Fibroblast of lung (primary cell): Measurements from ENCODE around the gene AKIRIN2. TPM values are rescaled to one million over a fixed set of nuclear protein-coding genes. Genes with fewer than 3 reads are reported as not detected.
"Not testable (repeated sequence)": the region's sequence is repeated elsewhere in the genome, so short reads cannot be mapped to it uniquely, and the experiment has no call there.

Experiments
- DNase-seq, 2 donors: peaks; one replicate each; pipeline versions ENCODE4 v3.0.0 to v3.0.0-alpha.2; 2010; ENCODE audit warnings: low read depth in 2 of 2
- H2AFZ ChIP-seq: 2 replicates; pipeline ENCODE4 v1.5.1; 2012; ENCODE audit warnings: low read length, control low read depth, inconsistent platforms
- H3K27ac ChIP-seq: 2 replicates; pipeline ENCODE4 v1.5.1; 2011; ENCODE audit warnings: low read length, control low read depth; ENCODE audit not compliant: insufficient read depth
- H3K27me3 ChIP-seq: 2 replicates; pipeline ENCODE4 v1.5.1; 2011; ENCODE audit warnings: mild to moderate bottlenecking, low read length; ENCODE audit not compliant: control insufficient read depth, insufficient read depth
- H3K36me3 ChIP-seq: 2 replicates; pipeline ENCODE4 v1.5.1; 2011; ENCODE audit warnings: low read length; ENCODE audit not compliant: control insufficient read depth, insufficient read depth
- H3K4me1 ChIP-seq: 2 replicates; pipeline ENCODE4 v1.5.1; 2011; ENCODE audit warnings: low read length; ENCODE audit not compliant: control insufficient read depth, insufficient read depth; ENCODE audit errors: extremely low read depth
- H3K4me2 ChIP-seq: 2 replicates; pipeline ENCODE4 v1.5.1; 2011; ENCODE audit warnings: low read length, control low read depth; ENCODE audit not compliant: insufficient read depth; ENCODE audit errors: extremely low read depth
- H3K4me3 ChIP-seq, 4 experiments: fragments of 200-600 bp in 1 of 4; sonication (generic) in 1 of 4; replicated peaks in 1 of 4; 2 replicates each; pipeline ENCODE4 v1.5.1; 2011 to 2016; ENCODE audit warnings: low read length in 4 of 4, low read depth in 3 of 4, mild to moderate bottlenecking in 3 of 4, control low read depth in 2 of 4, inconsistent platforms in 1 of 4, mixed read lengths in 1 of 4; ENCODE audit not compliant: insufficient read depth in 1 of 4; ENCODE audit errors: control extremely low read depth in 1 of 4
- H3K79me2 ChIP-seq: 2 replicates; pipeline ENCODE4 v1.5.1; 2012; ENCODE audit warnings: mild to moderate bottlenecking, low read length, inconsistent platforms; ENCODE audit not compliant: control insufficient read depth, insufficient read depth
- H3K9ac ChIP-seq: 2 replicates; pipeline ENCODE4 v1.5.1; 2011; ENCODE audit warnings: mild to moderate bottlenecking, low read length, control low read depth; ENCODE audit not compliant: insufficient read depth
- H3K9me3 ChIP-seq: 2 replicates; pipeline ENCODE4 v1.5.1; 2012; ENCODE audit warnings: low read depth, low read length; ENCODE audit not compliant: control insufficient read depth, insufficient read depth
- H4K20me1 ChIP-seq: 2 replicates; pipeline ENCODE4 v1.5.1; 2011; ENCODE audit warnings: low read length; ENCODE audit not compliant: control insufficient read depth, insufficient read depth; ENCODE audit errors: extremely low read depth
- EZH2 ChIP-seq: IDR thresholded peaks from 2 replicates; pipeline ENCODE4 v1.5.1; 2012; ENCODE audit warnings: low read length, control low read depth, mild to moderate bottlenecking; ENCODE audit errors: missing control alignments
- polyA plus RNA-seq, 2 donors: library from polyadenylated mRNA; depleted of rRNA in 1 of 2; stranded (reverse) in 1 of 2; unstranded in 1 of 2; fragments of >200 nt; gene quantifications; 2 replicates each; pipeline ENCODE4 v1.2.1, GENCODE V29; 2011 to 2012; ENCODE audit warnings: missing spikeins in 1 of 2
- total RNA-seq: library from RNA; depleted of rRNA; stranded (reverse); fragments of >200 nt; gene quantifications from 2 replicates; pipeline ENCODE4 v1.2.1, GENCODE V29; 2014
- TF ChIP-seq, protein P1 (sequence below), 2 donors: IDR thresholded peaks in 1 of 2; conservative IDR thresholded peaks in 1 of 2; 1 replicate in 1 of 2; 2 replicates in 1 of 2; pipeline ENCODE4 v1.5.1; 2011 to 2012; ENCODE audit warnings: low read length in 2 of 2, control low read depth in 1 of 2, inconsistent platforms in 1 of 2, low read depth in 1 of 2, mild to moderate bottlenecking in 1 of 2

The AKIRIN2 gene
- total and polyA plus RNA-seq, 2 donors (not counting 1 experiment from before 2014, with no cell fraction given), result 33.7 to 41.0 TPM

DNA sequence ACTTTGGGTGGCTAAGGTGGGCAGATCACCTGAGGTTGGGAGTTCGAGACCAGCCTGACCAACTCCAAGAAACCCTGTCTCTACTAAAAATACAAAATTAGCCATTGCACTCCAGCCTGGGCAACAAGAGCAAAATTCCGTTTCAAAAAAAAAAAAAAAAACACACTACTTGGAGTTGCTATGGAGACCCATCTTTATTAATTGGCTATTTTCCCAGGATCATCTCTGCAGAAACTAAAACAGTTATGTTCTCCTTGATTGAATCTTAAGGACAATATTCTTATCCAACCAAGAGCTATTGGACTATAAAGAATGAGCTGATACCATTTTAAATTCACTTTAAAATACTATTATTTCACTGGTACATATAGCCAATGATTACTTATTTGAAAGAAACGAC lies 14.7 kb downstream of the AKIRIN2 start:
- no peaks in the 10 kb centered on the region for H4K20me1 ChIP-seq

DNA sequence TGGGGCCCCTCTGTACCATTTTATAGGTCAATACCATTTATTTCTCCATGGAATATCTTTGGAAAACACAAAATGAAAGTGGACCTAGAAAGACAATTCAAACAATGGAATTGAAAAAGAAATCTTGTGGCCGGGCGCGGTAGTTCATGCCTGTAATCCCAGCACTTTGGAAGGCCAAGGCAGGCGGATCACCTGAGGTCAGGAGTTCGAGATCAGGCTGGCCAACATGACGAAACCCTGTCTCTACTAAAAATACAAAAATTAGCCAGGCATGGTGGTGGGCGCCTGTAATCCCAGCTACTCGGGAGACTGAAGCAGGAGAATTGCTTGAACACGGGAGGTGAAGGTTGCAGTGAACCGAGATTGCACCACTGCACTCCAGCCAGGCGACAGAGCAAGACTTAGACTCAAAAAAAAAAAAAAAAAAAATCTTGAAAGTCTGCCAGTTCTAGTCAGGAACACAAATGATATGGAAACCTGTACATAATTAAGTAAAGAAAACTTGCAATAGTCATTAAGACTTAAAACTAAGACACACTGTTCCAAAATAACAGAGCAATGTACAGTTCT lies 15.3 kb downstream of the AKIRIN2 start:
- H4K20me1 ChIP-seq, H2AFZ ChIP-seq, H3K4me2 ChIP-seq, H3K36me3 ChIP-seq, DNase-seq, H3K27me3 ChIP-seq, H3K4me1 ChIP-seq, H3K9ac ChIP-seq, H3K9me3 ChIP-seq, H3K27ac ChIP-seq, H3K4me3 ChIP-seq: not testable (repeated sequence)
- peaks cover 99% of the 10 kb centered on the region for H3K79me2 ChIP-seq

More for the DNA sequence above, 14.7 kb downstream of the AKIRIN2 start:
- TF ChIP-seq, protein P1, sequence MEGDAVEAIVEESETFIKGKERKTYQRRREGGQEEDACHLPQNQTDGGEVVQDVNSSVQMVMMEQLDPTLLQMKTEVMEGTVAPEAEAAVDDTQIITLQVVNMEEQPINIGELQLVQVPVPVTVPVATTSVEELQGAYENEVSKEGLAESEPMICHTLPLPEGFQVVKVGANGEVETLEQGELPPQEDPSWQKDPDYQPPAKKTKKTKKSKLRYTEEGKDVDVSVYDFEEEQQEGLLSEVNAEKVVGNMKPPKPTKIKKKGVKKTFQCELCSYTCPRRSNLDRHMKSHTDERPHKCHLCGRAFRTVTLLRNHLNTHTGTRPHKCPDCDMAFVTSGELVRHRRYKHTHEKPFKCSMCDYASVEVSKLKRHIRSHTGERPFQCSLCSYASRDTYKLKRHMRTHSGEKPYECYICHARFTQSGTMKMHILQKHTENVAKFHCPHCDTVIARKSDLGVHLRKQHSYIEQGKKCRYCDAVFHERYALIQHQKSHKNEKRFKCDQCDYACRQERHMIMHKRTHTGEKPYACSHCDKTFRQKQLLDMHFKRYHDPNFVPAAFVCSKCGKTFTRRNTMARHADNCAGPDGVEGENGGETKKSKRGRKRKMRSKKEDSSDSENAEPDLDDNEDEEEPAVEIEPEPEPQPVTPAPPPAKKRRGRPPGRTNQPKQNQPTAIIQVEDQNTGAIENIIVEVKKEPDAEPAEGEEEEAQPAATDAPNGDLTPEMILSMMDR (conservative IDR thresholded peaks at IDR 0.05 in 1 of 2, IDR thresholded peaks at IDR 0.05 in 1 of 2; ENCODE audit: low read depth in 1 of 2, low read length in 2 of 2), result no peak
- no peak for TF ChIP-seq EZH2
- H3K36me3 ChIP-seq, result no peaks in the 10 kb centered on the region
- no peak overlapping the region for H3K4me3 ChIP-seq
- peaks cover 99% of the 10 kb centered on the region for H3K79me2 ChIP-seq
- H3K9ac ChIP-seq, result no peak overlapping the region
- no peak for DNase-seq
- H3K9me3 ChIP-seq, result no peaks in the 10 kb centered on the region
- peaks cover 3% of the 10 kb centered on the region for H3K4me1 ChIP-seq
- no peak overlapping the region for H3K4me2 ChIP-seq
- H3K27me3 ChIP-seq, result no peaks in the 10 kb centered on the region
- H3K27ac ChIP-seq, result no peak overlapping the region
- H2AFZ ChIP-seq, result no peak overlapping the region

DNA sequence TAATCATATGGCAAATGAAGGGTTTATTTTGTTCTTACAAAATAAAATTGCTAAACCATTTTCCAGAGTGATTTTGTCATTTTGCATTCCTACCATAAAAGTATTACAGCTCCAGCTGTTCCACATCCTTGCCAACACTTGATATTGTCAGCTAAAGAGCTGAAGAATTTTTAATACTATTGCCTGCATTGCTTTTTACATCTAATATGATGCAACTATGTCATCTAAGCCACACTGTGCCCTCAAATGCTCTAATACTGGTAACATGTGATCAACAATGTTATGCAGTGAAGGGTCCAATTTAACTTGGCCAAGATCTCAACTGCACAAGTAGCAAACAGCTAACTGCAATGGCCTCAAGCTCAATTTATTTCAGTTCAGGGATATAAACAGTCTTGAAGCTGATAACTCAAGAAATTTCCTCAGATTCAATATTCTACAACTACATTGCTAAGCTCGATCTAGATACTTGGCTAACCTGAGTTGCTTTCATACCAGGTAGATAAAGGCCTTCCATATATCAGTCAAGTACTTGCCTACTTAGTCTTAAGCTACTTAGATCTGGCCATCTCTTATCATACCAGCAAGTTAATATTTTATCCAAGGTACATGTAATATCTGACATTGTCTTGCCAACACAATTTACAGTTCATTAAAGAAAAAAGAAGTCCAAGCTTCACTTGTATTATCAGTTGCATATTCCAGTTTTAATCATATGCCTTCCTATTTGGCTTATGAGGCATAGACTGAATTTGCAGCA lies 17.0 kb downstream of the AKIRIN2 start:
- no peak overlapping the region for H3K4me3 ChIP-seq
- H2AFZ ChIP-seq, result no peak overlapping the region
- H3K9me3 ChIP-seq, result no peaks in the 10 kb centered on the region
- no peak overlapping the region for H3K9ac ChIP-seq
- peaks cover 7% of the 10 kb centered on the region for H3K4me1 ChIP-seq
- no peaks in the 10 kb centered on the region for H3K27me3 ChIP-seq
- H3K4me2 ChIP-seq, result no peak overlapping the region
- peaks cover 1% of the 10 kb centered on the region for H3K36me3 ChIP-seq
- H3K79me2 ChIP-seq, result peaks cover 98% of the 10 kb centered on the region
- H3K27ac ChIP-seq, result no peak overlapping the region
- TF ChIP-seq, protein P1 (conservative IDR thresholded peaks at IDR 0.05 in 1 of 2, IDR thresholded peaks at IDR 0.05 in 1 of 2; ENCODE audit: low read depth in 1 of 2, low read length in 2 of 2), result no peak
- no peak for TF ChIP-seq EZH2
- H4K20me1 ChIP-seq, result peaks cover 2% of the 10 kb centered on the region
- peak in 1 of 2 donors; percentile 62 for DNase-seq
